ENCODE results near the gene USHBP1. TPM values are rescaled to one million over a fixed set of nuclear protein-coding genes. Genes with fewer than 3 reads are reported as not detected.
A peak's percentile ranks its signal among the peaks of the same experiment; 100 is the strongest.

Gene USHBP1
- total RNA-seq, 1 donor from 2014 or later = 0.29 TPM

DNA sequence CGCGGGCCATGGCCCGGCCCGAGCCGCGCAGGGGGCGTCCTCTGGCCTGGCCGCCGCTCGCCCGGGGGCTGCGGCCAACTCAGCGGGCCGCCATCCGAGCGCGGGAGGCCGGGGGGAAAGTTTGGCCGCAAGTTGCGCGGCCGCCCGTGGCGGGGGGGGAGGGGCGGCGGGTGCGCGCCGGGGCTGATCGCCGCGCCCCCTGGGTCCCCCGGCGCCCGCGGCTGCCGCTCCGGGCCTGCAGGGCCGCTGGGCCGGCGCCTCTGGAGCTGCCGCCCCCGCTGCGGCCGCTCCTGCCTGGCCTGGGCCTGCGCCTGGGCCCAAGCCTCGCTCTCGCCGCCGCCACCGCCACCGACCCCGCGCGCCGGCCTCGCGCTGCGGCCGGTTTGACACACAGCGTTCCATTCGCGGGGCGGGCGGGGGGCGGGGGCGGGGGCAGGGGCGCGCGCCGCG, 19.0 kb downstream of the USHBP1 start, which contains the start of gene NR2F6:
Gene NR2F6 (minus strand): TSS at position 385 of the 450 bp plus-strand sequence. CDS start 699 bp downstream, outside the sequence.
- Mint-ChIP-seq H3K27ac (peak within 1 kb of the TSS; percentile 93), H3K4me1 (ENCODE audit: unreplicated experiment) (peaks cover 42% of the 10 kb centered on the region), H3K9me3 (no peaks in the 10 kb centered on the region), H3K27me3 (no peaks in the 10 kb centered on the region), H3K36me3 (no peaks in the 10 kb centered on the region), H3K4me3 (peak within 1 kb of the TSS; percentile 94)
- TF ChIP-seq CTCF (conservative IDR thresholded peaks at IDR 0.05) = no peak
- no peak for DNase-seq (ENCODE audit: extremely low spot score, unreplicated experiment)

GRCh38 chr19:17244618-17245534, 19.7 kb downstream of the USHBP1 start:
- Mint-ChIP-seq H3K4me1 (ENCODE audit: unreplicated experiment) (peaks cover 46% of the 10 kb centered on the region), H3K9me3 (no peaks in the 10 kb centered on the region), H3K27me3 (no peaks in the 10 kb centered on the region), H3K4me3 (peak overlapping the region; percentile 94), H3K27ac (peak overlapping the region; percentile 92), H3K36me3 (no peaks in the 10 kb centered on the region)
- DNase-seq (ENCODE audit: extremely low spot score, unreplicated experiment) = no peak
- TF ChIP-seq CTCF (conservative IDR thresholded peaks at IDR 0.05) = no peak

- H3K36me3 Mint-ChIP-seq = no peaks in the 10 kb centered on the region
- TF ChIP-seq CTCF (conservative IDR thresholded peaks at IDR 0.05) = no peak
- peak overlapping the region; percentile 92 for H3K27ac Mint-ChIP-seq
- peak overlapping the region; percentile 94 for H3K4me3 Mint-ChIP-seq
- no peak for DNase-seq (ENCODE audit: extremely low spot score, unreplicated experiment)
- H3K9me3 Mint-ChIP-seq = no peaks in the 10 kb centered on the region
- peaks cover 46% of the 10 kb centered on the region for H3K4me1 Mint-ChIP-seq (ENCODE audit: unreplicated experiment)
- H3K27me3 Mint-ChIP-seq = no peaks in the 10 kb centered on the region
Measured at GRCh38 chr19:17243830-17244617, 20.5 kb downstream of the USHBP1 start.

DNA sequence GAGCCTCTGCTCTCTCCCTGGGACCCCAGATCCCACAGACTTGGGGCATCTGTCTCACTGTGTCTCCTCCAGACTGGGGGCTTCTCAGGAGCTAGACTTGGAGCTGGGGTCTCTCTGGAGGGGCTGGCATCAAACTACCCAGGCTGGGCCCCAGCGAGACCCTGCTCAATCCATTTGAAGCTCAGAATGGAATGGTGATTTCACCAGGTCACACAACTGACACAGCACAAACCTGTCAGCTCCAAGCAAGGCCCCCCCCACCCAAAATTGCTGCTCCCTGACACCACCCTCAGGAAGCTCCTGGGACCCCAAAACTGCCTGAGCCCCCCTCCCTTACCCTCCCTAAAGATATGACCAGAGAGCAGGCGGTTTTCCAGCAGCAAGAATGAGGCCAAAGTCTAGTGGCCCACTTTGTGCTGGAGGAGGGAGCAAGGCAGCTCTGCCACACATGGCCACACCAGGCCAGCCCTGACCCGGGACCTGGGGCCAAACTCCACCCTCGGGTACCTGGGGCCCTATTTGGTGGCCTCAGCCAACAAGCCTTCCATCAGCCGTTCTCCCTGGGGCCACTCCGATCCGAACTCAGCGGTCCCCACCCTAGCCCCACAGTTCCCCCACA, 21.2 kb downstream of the USHBP1 start:
- Mint-ChIP-seq H3K4me1 (ENCODE audit: unreplicated experiment) (peaks cover 39% of the 10 kb centered on the region), H3K36me3 (peaks cover 1% of the 10 kb centered on the region), H3K4me3 (peak overlapping the region; percentile 94), H3K27me3 (no peaks in the 10 kb centered on the region), H3K27ac (peak overlapping the region; percentile 92), H3K9me3 (no peaks in the 10 kb centered on the region)
- no peak for DNase-seq (ENCODE audit: extremely low spot score, unreplicated experiment)
- no peak for TF ChIP-seq CTCF (conservative IDR thresholded peaks at IDR 0.05)

DNA sequence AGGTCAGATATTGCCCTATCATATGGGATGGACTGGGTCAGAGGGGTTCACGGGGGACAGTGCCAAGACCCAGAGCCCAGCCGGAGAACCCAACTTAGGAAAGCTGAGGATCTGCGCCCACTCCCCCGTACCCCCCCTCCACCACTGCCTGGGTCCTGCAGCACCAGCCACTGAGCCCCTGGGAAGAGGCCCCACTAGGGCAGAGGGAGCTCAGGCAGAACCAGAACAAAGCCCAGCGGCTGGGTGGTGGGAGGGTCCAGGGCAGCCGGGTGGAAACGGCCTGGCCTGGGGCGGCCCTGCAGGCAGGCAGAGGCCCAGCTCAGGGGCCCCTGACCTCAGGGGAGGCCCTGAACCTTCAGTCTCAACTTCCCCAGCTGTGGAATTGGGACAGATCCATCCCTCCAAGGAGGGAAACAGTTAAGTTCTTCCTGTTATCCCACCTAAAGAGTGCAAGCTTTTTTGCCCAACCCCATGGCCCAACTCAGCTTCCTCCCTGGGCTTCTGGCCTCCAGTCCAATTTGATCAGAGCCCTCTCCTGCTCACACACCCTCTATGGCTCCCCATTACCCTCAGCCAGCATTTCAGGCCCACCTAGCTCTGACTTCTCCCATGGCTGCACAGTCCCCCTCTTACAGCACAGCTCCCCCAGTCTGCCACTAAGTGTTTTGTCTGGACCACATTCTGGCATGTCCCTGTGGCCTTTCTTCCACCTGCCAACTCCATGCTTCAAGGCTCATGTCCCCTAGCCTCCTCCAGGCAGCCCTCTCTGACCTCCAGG, 21.9 kb downstream of the USHBP1 start:
- Mint-ChIP-seq H3K27me3 (no peaks in the 10 kb centered on the region), H3K27ac (peak overlapping the region; percentile 88), H3K4me1 (ENCODE audit: unreplicated experiment) (peaks cover 34% of the 10 kb centered on the region), H3K36me3 (peaks cover 8% of the 10 kb centered on the region), H3K4me3 (peak overlapping the region; percentile 94), H3K9me3 (no peaks in the 10 kb centered on the region)
- no peak for TF ChIP-seq CTCF (conservative IDR thresholded peaks at IDR 0.05)
- no peak for DNase-seq (ENCODE audit: extremely low spot score, unreplicated experiment)
